SU-DHL-6 (cell line): ENCODE results near the gene MMP10.

Experiments
- EZH2phosphoT487 ChIP-seq: fragments of 200-600 bp; sonication (generic), shearing (Covaris generic); conservative IDR thresholded peaks from 2 replicates; pipeline ENCODE4 v1.6.1; 2018; ENCODE audit warnings: mild to moderate bottlenecking, antibody characterized with exemption, low read length, moderate library complexity, mixed read lengths
- TF ChIP-seq, protein P1 (sequence below): fragments of 200-600 bp; sonication (generic); IDR thresholded peaks from one replicate; pipeline ENCODE4 v1.5.1; 2017; ENCODE audit warnings: antibody characterized with exemption, mild to moderate bottlenecking, low read length, moderate library complexity; ENCODE audit not compliant: insufficient read depth, poor library complexity, severe bottlenecking

DNA sequence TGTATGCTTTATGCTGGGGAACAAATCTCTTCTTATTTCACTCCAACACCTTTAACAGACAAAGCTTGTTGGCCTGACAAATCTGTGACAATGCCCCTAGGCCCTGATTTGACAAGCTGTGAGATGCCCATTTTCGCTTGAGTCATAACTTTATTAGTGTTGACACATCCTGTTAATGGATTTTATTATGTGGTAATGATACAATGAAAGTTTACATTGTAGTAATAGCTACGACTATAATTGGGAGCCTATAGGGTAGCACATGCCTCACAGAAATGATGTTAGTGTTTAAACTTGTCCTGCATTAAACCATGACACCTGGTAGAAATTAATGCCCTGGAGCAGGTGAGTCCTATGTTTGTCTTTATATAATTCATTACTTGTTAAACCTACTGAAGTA is 3.3 kb upstream of the MMP10 start:
- TF ChIP-seq, protein P1, sequence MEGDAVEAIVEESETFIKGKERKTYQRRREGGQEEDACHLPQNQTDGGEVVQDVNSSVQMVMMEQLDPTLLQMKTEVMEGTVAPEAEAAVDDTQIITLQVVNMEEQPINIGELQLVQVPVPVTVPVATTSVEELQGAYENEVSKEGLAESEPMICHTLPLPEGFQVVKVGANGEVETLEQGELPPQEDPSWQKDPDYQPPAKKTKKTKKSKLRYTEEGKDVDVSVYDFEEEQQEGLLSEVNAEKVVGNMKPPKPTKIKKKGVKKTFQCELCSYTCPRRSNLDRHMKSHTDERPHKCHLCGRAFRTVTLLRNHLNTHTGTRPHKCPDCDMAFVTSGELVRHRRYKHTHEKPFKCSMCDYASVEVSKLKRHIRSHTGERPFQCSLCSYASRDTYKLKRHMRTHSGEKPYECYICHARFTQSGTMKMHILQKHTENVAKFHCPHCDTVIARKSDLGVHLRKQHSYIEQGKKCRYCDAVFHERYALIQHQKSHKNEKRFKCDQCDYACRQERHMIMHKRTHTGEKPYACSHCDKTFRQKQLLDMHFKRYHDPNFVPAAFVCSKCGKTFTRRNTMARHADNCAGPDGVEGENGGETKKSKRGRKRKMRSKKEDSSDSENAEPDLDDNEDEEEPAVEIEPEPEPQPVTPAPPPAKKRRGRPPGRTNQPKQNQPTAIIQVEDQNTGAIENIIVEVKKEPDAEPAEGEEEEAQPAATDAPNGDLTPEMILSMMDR, result no peak
- no peak for TF ChIP-seq EZH2phosphoT487
